MM.1S (cell line): ENCODE data around the gene MDGA2.

ENCODE experiments used
- EZH2 ChIP-seq: fragments of 300-600 bp; sonication (generic); optimal IDR thresholded peaks from 2 replicates; pipeline ENCODE3; 2017; ENCODE audit warnings: low read depth, mild to moderate bottlenecking, antibody characterized with exemption, low read length, mixed read lengths
- EZH2phosphoT487 ChIP-seq: fragments of 300-600 bp; sonication (generic); IDR thresholded peaks from 2 replicates; pipeline ENCODE4 v1.6.1; 2018; ENCODE audit warnings: antibody characterized with exemption, low read length
- TF ChIP-seq, protein P1 (sequence below): fragments of 300-600 bp; sonication (generic); IDR thresholded peaks from 2 replicates; pipeline ENCODE4 v1.5.1; 2016; ENCODE audit warnings: antibody characterized with exemption, low read length, mixed read lengths

DNA sequence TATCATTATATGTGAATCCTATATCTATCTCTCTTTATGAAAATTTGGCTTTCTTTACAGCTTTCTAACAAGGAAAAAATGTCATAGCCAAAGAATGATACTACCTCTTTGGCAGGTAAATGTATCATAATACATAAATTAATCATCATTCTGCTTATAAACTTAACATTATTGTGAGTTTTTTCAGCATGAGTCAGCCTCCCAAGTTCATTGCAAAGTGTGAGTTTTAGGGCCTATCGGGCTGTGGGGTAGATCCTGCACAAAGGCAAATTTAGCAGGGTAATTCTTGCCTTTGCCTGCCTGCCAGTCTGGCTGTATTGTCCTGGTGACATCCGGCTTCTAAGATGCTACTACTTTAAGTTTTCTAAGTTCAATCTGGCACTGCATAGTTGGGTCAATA is 412.6 kb downstream of the MDGA2 start:
- TF ChIP-seq, protein P1, sequence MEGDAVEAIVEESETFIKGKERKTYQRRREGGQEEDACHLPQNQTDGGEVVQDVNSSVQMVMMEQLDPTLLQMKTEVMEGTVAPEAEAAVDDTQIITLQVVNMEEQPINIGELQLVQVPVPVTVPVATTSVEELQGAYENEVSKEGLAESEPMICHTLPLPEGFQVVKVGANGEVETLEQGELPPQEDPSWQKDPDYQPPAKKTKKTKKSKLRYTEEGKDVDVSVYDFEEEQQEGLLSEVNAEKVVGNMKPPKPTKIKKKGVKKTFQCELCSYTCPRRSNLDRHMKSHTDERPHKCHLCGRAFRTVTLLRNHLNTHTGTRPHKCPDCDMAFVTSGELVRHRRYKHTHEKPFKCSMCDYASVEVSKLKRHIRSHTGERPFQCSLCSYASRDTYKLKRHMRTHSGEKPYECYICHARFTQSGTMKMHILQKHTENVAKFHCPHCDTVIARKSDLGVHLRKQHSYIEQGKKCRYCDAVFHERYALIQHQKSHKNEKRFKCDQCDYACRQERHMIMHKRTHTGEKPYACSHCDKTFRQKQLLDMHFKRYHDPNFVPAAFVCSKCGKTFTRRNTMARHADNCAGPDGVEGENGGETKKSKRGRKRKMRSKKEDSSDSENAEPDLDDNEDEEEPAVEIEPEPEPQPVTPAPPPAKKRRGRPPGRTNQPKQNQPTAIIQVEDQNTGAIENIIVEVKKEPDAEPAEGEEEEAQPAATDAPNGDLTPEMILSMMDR: no peak
- TF ChIP-seq EZH2phosphoT487 (no peak), EZH2 (no peak)
